A549 (cell line): ENCODE data around the gene SBF2. TPM values are rescaled to one million over a fixed set of nuclear protein-coding genes. Genes with fewer than 3 reads are reported as not detected.

Source experiments
- ATAC-seq, 2 experiments: fragments of 200-7000 bp in 1 of 2; fragments of >200 bp in 1 of 2; cut with Nextera tagmentation in 1 of 2; cut with Tn5 transposase in 1 of 2; 3 replicates each; pipeline versions ENCODE4 v1.8.0 to v1.9.1; 2018 to 2020; ENCODE audit warnings: mild to moderate bottlenecking in 1 of 2, moderate library complexity in 1 of 2
- CTCF ChIA-PET: fragments of 300-600 bp; sonication (Branson Sonifier 250); formaldehyde crosslinking; extraction: SDS; loops from one replicate; lab custom pipeline; 2021; ENCODE audit warnings: antibody characterized with exemption, inconsistent platforms; lab: Yijun Ruan, JAX
- POLR2A ChIA-PET: fragments of 350-600 bp; formaldehyde crosslinking; extraction: SDS; loops from one replicate; lab custom pipeline; 2021; ENCODE audit warnings: antibody characterized with exemption, inconsistent platforms; lab: Yijun Ruan, JAX
- DNase-seq, 2 experiments: peaks; one replicate each; pipeline versions ENCODE4 v3.0.0 to v3.0.0-alpha.2; 2011 to 2016; ENCODE audit warnings: low read depth in 1 of 2, low spot score in 1 of 2
- FAIRE-seq: peaks from 2 replicates; lab custom pipeline; 2011; peaks lifted over from hg19 to GRCh38; lab: Jason Lieb, UNC
- H3K27ac ChIP-seq, 2 experiments: fragments of >200 bp; sonication (Bioruptor Twin); formaldehyde crosslinking; 3 replicates each; pipeline ENCODE4 v1.5.1; 2016 to 2017
- H3K4me1 ChIP-seq: fragments of >200 bp; sonication (Bioruptor Twin); formaldehyde crosslinking; 3 replicates; pipeline ENCODE4 v1.6.1; 2016
- H3K4me2 ChIP-seq: fragments of >200 bp; sonication (Bioruptor Twin); formaldehyde crosslinking; 3 replicates; pipeline ENCODE4 v1.6.1; 2016
- H3K4me3 ChIP-seq: fragments of >200 bp; sonication (Bioruptor Twin); formaldehyde crosslinking; 3 replicates; pipeline ENCODE4 v1.5.1; 2016
- H3K9me3 ChIP-seq: fragments of >200 bp; sonication (Bioruptor Twin); formaldehyde crosslinking; 3 replicates; pipeline ENCODE4 v1.6.1; 2016
- ATOH8 ChIP-seq: fragments of 250-450 bp; sonication (Bioruptor Pico); IDR thresholded peaks from 2 replicates; pipeline ENCODE4 v1.5.0; 2020; ENCODE audit warnings: low read depth, mild to moderate bottlenecking, moderate library complexity
- BCL3 ChIP-seq: fragments of >200 bp; sonication (Bioruptor Twin); formaldehyde crosslinking; IDR thresholded peaks from 3 replicates; pipeline ENCODE4 v1.6.1; 2016
- CEBPB ChIP-seq, 2 experiments: fragments of >200 bp in 1 of 2; sonication (Bioruptor Twin) in 1 of 2; formaldehyde crosslinking in 1 of 2; IDR thresholded peaks; 2 replicates each; pipeline ENCODE4 v1.6.1; 2012 to 2016
- CTCF ChIP-seq: fragments of >200 bp; sonication (Bioruptor Twin); formaldehyde crosslinking; IDR thresholded peaks from 3 replicates; pipeline ENCODE4 v1.5.1; 2016
- E2F6 ChIP-seq: IDR thresholded peaks from 2 replicates; pipeline ENCODE4 v1.6.1; 2012; ENCODE audit warnings: low read depth, borderline replicate concordance
- EHMT2 ChIP-seq: fragments of 200-600 bp; sonication (generic); IDR thresholded peaks from 2 replicates; pipeline ENCODE4 v1.6.1; 2016; ENCODE audit warnings: antibody characterized with exemption, low read depth, mild to moderate bottlenecking, moderate library complexity
- EP300 ChIP-seq, 2 experiments: fragments of >200 bp; sonication (Bioruptor Twin); formaldehyde crosslinking; IDR thresholded peaks; 2 replicates in 1 of 2; 3 replicates in 1 of 2; pipeline ENCODE4 v1.6.1; 2016 to 2017
- FOSL2 ChIP-seq, 2 experiments: fragments of 450-650 bp in 1 of 2; fragments of >200 bp in 1 of 2; sonication (Bioruptor Twin) in 1 of 2; formaldehyde crosslinking; IDR thresholded peaks; 2 replicates each; pipeline versions ENCODE4 v1.5.0 to v1.6.1; 2016 to 2020; ENCODE audit warnings: mild to moderate bottlenecking in 1 of 2, moderate library complexity in 1 of 2
- HEYL ChIP-seq: fragments of 250-450 bp; sonication (Bioruptor Pico); IDR thresholded peaks from 2 replicates; pipeline ENCODE4 v1.8.0; 2021; ENCODE audit warnings: mild to moderate bottlenecking, moderate library complexity
- HOXA7 ChIP-seq: fragments of 250-450 bp; sonication (Bioruptor Pico); IDR thresholded peaks from 2 replicates; pipeline ENCODE4 v1.5.0; 2020; ENCODE audit warnings: mild to moderate bottlenecking, moderate library complexity
- HOXB13 ChIP-seq: fragments of 250-450 bp; sonication (Bioruptor Pico); IDR thresholded peaks from 2 replicates; pipeline ENCODE4 v1.5.0; 2020; ENCODE audit warnings: low read depth, mild to moderate bottlenecking, moderate library complexity
- JUN ChIP-seq, 2 experiments: fragments of >200 bp; sonication (Bioruptor Twin); formaldehyde crosslinking; IDR thresholded peaks; 2 replicates in 1 of 2; 3 replicates in 1 of 2; pipeline ENCODE4 v1.6.1; 2016 to 2017
- KDM1A ChIP-seq: fragments of 200-600 bp; sonication (generic); IDR thresholded peaks from 2 replicates; pipeline ENCODE4 v1.6.1; 2016; ENCODE audit warnings: low read depth, mild to moderate bottlenecking
- MAFK ChIP-seq: fragments of 450-650 bp; IDR thresholded peaks from 2 replicates; pipeline ENCODE4 v1.6.1; 2014; ENCODE audit not compliant: partially characterized antibody
- MYC ChIP-seq: IDR thresholded peaks from 2 replicates; pipeline ENCODE4 v1.6.1; 2012; ENCODE audit warnings: mild to moderate bottlenecking, inconsistent platforms, low read length, improper control_type of control experiment, borderline replicate concordance
- NFE2L2 ChIP-seq: fragments of 150-350 bp; conservative IDR thresholded peaks from 2 replicates; pipeline ENCODE4 v1.6.1; 2014; ENCODE audit warnings: low read length
- NPAS2 ChIP-seq: fragments of 250-450 bp; sonication (Bioruptor Pico); IDR thresholded peaks from 2 replicates; pipeline ENCODE4 v1.8.0; 2022; ENCODE audit warnings: mild to moderate bottlenecking, moderate library complexity, borderline replicate concordance
- NR3C1 ChIP-seq: fragments of >200 bp; sonication (Bioruptor Twin); formaldehyde crosslinking; IDR thresholded peaks from 3 replicates; pipeline ENCODE4 v1.6.1; 2017
- PHF8 ChIP-seq: fragments of 200-600 bp; sonication (generic); IDR thresholded peaks from 2 replicates; pipeline ENCODE4 v1.6.1; 2016; ENCODE audit warnings: low read depth, mild to moderate bottlenecking, antibody characterized with exemption, moderate library complexity, borderline replicate concordance
- POLR2AphosphoS2 ChIP-seq: conservative IDR thresholded peaks from 2 replicates; pipeline ENCODE4 v1.6.1; 2012; ENCODE audit warnings: low read length, improper control_type of control experiment, inconsistent platforms
- RARB ChIP-seq: fragments of 250-450 bp; sonication (Bioruptor Pico); IDR thresholded peaks from 2 replicates; pipeline ENCODE4 v1.8.0; 2021; ENCODE audit warnings: mild to moderate bottlenecking, moderate library complexity
- RCOR1 ChIP-seq: fragments of 150-350 bp; IDR thresholded peaks from 2 replicates; pipeline ENCODE4 v1.6.1; 2014; ENCODE audit warnings: antibody characterized with exemption, low read length, low read depth
- RFX5 ChIP-seq: fragments of 450-650 bp; IDR thresholded peaks from 2 replicates; pipeline ENCODE4 v1.7.1; 2014; ENCODE audit warnings: antibody characterized with exemption, mild to moderate bottlenecking, moderate library complexity
- TP53 ChIP-seq: fragments of 250-450 bp; sonication (Bioruptor Pico); IDR thresholded peaks from 2 replicates; pipeline ENCODE4 v1.5.0; 2021; ENCODE audit warnings: mild to moderate bottlenecking, moderate library complexity
- ZC3H11A ChIP-seq: fragments of 450-650 bp; IDR thresholded peaks from 2 replicates; pipeline ENCODE4 v1.6.1; 2014; ENCODE audit warnings: antibody characterized with exemption, mild to moderate bottlenecking
- ZFP36 ChIP-seq: fragments of 450-650 bp; IDR thresholded peaks from 2 replicates; pipeline ENCODE4 v1.6.1; 2014; ENCODE audit warnings: borderline replicate concordance; ENCODE audit not compliant: partially characterized antibody
- ZNF302 ChIP-seq: fragments of 250-450 bp; sonication (Bioruptor Pico); IDR thresholded peaks from 2 replicates; pipeline ENCODE4 v1.9.0; 2021; ENCODE audit warnings: inconsistent platforms, mild to moderate bottlenecking, moderate library complexity
- ZSCAN20 ChIP-seq: fragments of 250-450 bp; sonication (Bioruptor Pico); IDR thresholded peaks from 2 replicates; pipeline ENCODE4 v1.8.0; 2022; ENCODE audit warnings: mild to moderate bottlenecking, moderate library complexity
- WGBS: methylation state at CpG from one replicate; pipeline ENCODE4 v1.1.6; 2017; ENCODE audit errors: missing lambda C conversion rate; 5-methylcytosine and 5-hydroxymethylcytosine counted together
- polyA plus RNA-seq, 4 experiments: library from polyadenylated mRNA; depleted of rRNA in 3 of 4; stranded (reverse); fragments of >200 nt; fragmentation: RNase III in 1 of 4; extraction: RNeasy Plus Mini Kit Qiagen cat#74134 plus additional on column Dnase treatment in 1 of 4; gene quantifications; 2 replicates in 3 of 4; 3 replicates in 1 of 4; pipeline ENCODE4 v1.2.3, GENCODE V29; 2011 to 2017
- TF ChIP-seq, protein P1 (sequence below): fragments of 150-350 bp; IDR thresholded peaks from 2 replicates; pipeline ENCODE4 v1.6.1; 2014; ENCODE audit warnings: low read depth, mild to moderate bottlenecking, low read length
- TF ChIP-seq, protein P2 (sequence below): fragments of 250-450 bp; sonication (Bioruptor Pico); IDR thresholded peaks from 2 replicates; pipeline ENCODE4 v1.5.0; 2021; ENCODE audit warnings: mild to moderate bottlenecking, moderate library complexity, borderline replicate concordance
- TF ChIP-seq, protein P3 (sequence below): fragments of >200 bp; sonication (Bioruptor Twin); formaldehyde crosslinking; IDR thresholded peaks from 2 replicates; pipeline ENCODE4 v1.6.1; 2016

Gene SBF2
- polyA plus RNA-seq, 2 of the 4 experiments (the other 2 are of a cell fraction) = 11.1 to 49.6 TPM

- ChIA-PET POLR2A (interaction anchor here (0.6 to 5.0 kb wide), 40 partner anchors 9 to 1356 kb away, joined by 3 to 53 read pairs (median 4); partner anchors contain the start of genes CTR9, WEE1 and ZNF143), CTCF (interaction anchor here (0.5 to 11.0 kb wide), 38 partner anchors 9 to 692 kb away, joined by 3 to 188 read pairs (median 4); no protein-coding TSS in a partner anchor)
- ATAC-seq (peak; percentile 37 to 58), DNase-seq (peak; percentile 91 to 97), FAIRE-seq (peak; percentile 43)
- 4% methylated on average over 25 of the region's 48 CpGs for WGBS
- Histone ChIP-seq H3K27ac (peak within 1 kb of the TSS; percentile 94), H3K4me3 (peak within 1 kb of the TSS; percentile 75), H3K9me3 (no peaks in the 10 kb centered on the region), H3K4me1 (peaks cover 29% of the 10 kb centered on the region), H3K4me2 (peak within 1 kb of the TSS; percentile 92)
- TF ChIP-seq, protein P1, sequence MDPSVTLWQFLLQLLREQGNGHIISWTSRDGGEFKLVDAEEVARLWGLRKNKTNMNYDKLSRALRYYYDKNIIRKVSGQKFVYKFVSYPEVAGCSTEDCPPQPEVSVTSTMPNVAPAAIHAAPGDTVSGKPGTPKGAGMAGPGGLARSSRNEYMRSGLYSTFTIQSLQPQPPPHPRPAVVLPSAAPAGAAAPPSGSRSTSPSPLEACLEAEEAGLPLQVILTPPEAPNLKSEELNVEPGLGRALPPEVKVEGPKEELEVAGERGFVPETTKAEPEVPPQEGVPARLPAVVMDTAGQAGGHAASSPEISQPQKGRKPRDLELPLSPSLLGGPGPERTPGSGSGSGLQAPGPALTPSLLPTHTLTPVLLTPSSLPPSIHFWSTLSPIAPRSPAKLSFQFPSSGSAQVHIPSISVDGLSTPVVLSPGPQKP = no peak
- TF ChIP-seq EP300 (IDR thresholded peaks at IDR 0.05) (no peak; a peak in 1 of 5 replicates), RARB (peak; percentile 90), HOXB13 (no peak), ZC3H11A (no peak), NFE2L2 (no peak), NR3C1 (no peak), MAFK (no peak), ZNF302 (CRISPR knock-in tag) (no peak), E2F6 (no peak), RFX5 (no peak; the same call in 1 of the 2 replicates), HEYL (no peak), TP53 (CRISPR knock-in tag) (no peak), ZFP36 (no peak), BCL3 (peak; percentile 98), RCOR1 (no peak), KDM1A (no peak), POLR2AphosphoS2 (no peak), MYC (peak; percentile 22; the same call in 1 of the 2 replicates), CEBPB (IDR thresholded peaks at IDR 0.05) (0 out of 4 replicates have a peak, but pooled peaks of 1 of the 2 experiments have one; percentile 18), NPAS2 (no peak), PHF8 (no peak; the same call in 1 of the 2 replicates), CTCF (peak; percentile 83), ATOH8 (CRISPR knock-in tag) (no peak), JUN (IDR thresholded peaks at IDR 0.05) (peak; percentile 97 to 98), FOSL2 (IDR thresholded peaks at IDR 0.05) (no peak), FOSL2 (CRISPR knock-in tag; IDR thresholded peaks at IDR 0.05) (0 out of 2 replicates have a peak, but pooled peaks have one; percentile 2), EHMT2 (no peak), ZSCAN20 (CRISPR knock-in tag) (no peak), HOXA7 (CRISPR knock-in tag) (no peak)
- TF ChIP-seq, protein P2, sequence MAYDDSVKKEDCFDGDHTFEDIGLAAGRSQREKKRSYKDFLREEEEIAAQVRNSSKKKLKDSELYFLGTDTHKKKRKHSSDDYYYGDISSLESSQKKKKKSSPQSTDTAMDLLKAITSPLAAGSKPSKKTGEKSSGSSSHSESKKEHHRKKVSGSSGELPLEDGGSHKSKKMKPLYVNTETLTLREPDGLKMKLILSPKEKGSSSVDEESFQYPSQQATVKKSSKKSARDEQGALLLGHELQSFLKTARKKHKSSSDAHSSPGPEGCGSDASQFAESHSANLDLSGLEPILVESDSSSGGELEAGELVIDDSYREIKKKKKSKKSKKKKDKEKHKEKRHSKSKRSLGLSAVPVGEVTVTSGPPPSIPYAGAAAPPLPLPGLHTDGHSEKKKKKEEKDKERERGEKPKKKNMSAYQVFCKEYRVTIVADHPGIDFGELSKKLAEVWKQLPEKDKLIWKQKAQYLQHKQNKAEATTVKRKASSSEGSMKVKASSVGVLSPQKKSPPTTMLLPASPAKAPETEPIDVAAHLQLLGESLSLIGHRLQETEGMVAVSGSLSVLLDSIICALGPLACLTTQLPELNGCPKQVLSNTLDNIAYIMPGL (CRISPR knock-in tag) = peak; percentile 81; the same call in 1 of the 2 replicates
- TF ChIP-seq, protein P3, sequence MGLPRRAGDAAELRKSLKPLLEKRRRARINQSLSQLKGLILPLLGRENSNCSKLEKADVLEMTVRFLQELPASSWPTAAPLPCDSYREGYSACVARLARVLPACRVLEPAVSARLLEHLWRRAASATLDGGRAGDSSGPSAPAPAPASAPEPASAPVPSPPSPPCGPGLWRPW = no peak
Observed at GRCh38 chr11:10304495-10305261, 10.7 kb upstream of the SBF2 start, which contains the start of gene ADM. ADM (plus strand) TSS chr11:10305073; CDS start chr11:10305701, 628 bp downstream.
